Measurements from ENCODE around the gene SRCAP.

GRCh38 chr16:30744183-30744582 lies 45.2 kb downstream of the SRCAP start:
- TF ChIP-seq AFF4 (CRISPR knock-in tag; IDR thresholded peaks at IDR 0.05; ENCODE audit: borderline replicate concordance) = no peak
- no peak for TF ChIP-seq CREM (CRISPR knock-in tag; IDR thresholded peaks at IDR 0.05)
- TF ChIP-seq, protein P1, sequence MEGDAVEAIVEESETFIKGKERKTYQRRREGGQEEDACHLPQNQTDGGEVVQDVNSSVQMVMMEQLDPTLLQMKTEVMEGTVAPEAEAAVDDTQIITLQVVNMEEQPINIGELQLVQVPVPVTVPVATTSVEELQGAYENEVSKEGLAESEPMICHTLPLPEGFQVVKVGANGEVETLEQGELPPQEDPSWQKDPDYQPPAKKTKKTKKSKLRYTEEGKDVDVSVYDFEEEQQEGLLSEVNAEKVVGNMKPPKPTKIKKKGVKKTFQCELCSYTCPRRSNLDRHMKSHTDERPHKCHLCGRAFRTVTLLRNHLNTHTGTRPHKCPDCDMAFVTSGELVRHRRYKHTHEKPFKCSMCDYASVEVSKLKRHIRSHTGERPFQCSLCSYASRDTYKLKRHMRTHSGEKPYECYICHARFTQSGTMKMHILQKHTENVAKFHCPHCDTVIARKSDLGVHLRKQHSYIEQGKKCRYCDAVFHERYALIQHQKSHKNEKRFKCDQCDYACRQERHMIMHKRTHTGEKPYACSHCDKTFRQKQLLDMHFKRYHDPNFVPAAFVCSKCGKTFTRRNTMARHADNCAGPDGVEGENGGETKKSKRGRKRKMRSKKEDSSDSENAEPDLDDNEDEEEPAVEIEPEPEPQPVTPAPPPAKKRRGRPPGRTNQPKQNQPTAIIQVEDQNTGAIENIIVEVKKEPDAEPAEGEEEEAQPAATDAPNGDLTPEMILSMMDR (IDR thresholded peaks at IDR 0.05) = no peak
- TF ChIP-seq JUN (CRISPR knock-in tag; IDR thresholded peaks at IDR 0.05) = no peak
- TF ChIP-seq E2F4 (CRISPR knock-in tag; IDR thresholded peaks at IDR 0.05; ENCODE audit: borderline replicate concordance, low read depth) = no peak
- no peak for TF ChIP-seq TP53 (CRISPR knock-in tag; IDR thresholded peaks at IDR 0.05)
- TF ChIP-seq, protein P2, sequence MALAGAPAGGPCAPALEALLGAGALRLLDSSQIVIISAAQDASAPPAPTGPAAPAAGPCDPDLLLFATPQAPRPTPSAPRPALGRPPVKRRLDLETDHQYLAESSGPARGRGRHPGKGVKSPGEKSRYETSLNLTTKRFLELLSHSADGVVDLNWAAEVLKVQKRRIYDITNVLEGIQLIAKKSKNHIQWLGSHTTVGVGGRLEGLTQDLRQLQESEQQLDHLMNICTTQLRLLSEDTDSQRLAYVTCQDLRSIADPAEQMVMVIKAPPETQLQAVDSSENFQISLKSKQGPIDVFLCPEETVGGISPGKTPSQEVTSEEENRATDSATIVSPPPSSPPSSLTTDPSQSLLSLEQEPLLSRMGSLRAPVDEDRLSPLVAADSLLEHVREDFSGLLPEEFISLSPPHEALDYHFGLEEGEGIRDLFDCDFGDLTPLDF (CRISPR knock-in tag; IDR thresholded peaks at IDR 0.05) = no peak
- no peak for TF ChIP-seq IRF1 (CRISPR knock-in tag; IDR thresholded peaks at IDR 0.05)
- no peak for TF ChIP-seq USF2 (CRISPR knock-in tag; IDR thresholded peaks at IDR 0.05)
- no peak for TF ChIP-seq TEAD1 (CRISPR knock-in tag; IDR thresholded peaks at IDR 0.05)
- TF ChIP-seq CREB1 (CRISPR knock-in tag; IDR thresholded peaks at IDR 0.05) = no peak

Data from WTC11 (cell line).